GM18868 (cell line): ENCODE data around the gene HK2.

Experiments used
- ATAC-seq: cut with Tn5 transposase; IDR thresholded peaks from one replicate; pipeline ENCODE4 v1.9.1; 2021; ENCODE audit warnings: mild to moderate bottlenecking, moderate library complexity; ENCODE audit not compliant: unreplicated experiment

HK2 gene

DNA sequence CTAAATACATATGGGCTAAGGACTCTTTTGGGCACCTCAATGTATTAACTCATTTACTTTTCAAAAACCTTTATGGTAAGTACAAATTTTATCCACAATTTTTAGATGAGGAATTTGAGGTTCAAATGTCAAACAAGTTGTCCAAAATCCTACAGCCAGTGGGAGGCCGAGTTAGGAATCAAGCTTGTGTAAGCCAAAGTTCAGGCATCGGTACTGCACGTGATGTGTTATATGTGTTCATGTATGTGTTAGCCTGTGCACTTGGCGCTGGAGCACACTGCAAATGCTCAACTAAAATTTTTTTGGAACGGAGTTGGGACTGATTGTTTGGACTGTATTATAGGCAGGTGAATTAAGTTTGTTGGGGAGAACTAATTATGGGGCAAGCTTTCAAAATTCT is 22.7 kb downstream of the HK2 start:
- ATAC-seq, result no peak

DNA sequence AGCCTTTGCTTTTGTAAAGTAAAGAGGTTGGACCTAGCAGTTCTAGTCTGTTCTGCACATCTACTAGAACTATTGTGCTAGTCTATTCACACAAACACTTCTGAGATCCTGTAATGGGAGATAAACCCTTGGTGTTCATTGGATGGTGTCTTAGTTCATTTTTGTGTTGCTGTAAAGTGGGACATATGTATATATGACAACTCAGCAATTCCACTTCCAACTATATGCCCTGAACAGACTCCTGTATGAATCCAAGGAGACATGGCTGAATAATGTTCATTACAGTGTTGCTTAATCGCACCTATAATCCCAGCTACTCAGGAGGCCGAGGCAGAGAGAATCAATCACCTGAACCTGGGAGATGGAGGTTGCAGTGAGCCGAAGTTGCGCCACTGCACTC is 23.3 kb downstream of the HK2 start:
- no peak for ATAC-seq

DNA sequence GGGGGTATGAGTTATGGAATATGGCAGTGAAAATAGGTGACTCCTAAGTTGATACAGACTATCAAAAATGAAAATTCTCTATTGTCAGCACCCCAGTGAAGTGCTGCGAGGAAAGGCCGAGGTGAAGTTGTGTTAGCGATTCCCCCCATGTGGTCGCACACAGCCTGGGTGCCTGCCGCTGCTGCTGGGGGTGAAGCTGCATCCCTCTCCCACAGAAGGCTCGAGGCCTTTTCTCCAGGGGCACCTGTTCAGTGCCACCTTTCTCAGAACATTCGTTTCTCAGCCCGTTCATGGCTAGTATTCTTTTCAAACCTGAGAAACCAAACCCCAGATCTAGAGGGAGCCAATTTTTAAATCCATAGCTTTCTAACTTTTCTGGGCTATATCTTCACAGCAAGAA is 23.8 kb downstream of the HK2 start:
- ATAC-seq, result no peak

DNA sequence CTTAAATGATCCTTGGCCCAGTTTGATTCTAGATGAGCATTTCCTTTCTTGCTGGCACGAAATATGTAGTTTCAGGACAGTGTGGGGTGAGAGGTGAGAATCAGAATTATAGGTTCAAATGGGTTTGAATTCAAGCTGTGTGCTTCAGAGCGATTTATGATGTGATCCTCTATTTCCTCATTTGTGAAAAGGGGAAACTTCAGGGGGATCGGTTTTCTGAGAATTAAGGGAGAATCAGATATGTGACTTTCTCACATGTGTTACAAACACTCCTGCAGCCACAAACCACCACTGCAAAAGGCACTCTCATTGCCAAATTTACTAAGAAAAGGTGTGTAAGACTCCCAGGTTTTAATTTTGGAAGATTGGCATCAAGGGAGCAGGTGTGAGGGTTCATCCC is 24.4 kb downstream of the HK2 start:
- peak; percentile 50 for ATAC-seq

DNA sequence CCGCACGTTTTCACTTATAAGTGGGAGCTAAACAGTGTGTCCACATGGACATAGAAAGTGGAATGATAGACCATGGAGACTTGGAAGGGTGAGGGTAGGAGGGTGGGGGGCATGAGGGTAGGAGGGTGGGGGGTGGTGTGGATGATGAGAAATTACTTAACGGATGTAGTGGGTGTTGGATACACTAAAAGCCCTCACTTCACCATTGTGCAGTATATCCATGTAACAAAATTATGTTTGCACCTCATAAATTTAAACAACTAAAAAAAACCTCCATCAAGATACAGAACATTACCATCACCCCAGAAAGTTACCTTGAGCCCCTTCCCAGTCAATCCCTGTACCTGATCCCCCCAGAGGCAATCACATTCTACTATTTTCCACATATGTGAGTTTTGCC is 26.2 kb downstream of the HK2 start:
- ATAC-seq, result no peak

DNA sequence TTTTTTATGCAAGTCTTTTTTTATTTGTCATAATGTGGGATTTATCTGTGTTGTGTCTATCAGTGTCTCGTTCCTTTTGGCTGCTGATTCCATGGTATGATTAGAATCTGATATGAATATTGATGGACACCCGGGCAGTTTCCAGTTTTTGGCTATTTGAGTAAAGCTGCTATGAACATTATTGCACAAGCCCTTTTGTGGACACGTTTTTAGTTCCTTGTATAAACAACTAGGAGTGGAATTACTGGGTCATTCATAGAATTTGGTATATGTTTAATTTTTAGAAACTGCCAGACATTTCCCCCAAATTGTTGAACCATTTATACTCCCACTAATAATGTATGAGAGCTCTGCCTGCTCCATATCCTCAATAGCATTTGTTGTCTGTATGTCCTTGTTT is 26.6 kb downstream of the HK2 start:
- no peak for ATAC-seq

DNA sequence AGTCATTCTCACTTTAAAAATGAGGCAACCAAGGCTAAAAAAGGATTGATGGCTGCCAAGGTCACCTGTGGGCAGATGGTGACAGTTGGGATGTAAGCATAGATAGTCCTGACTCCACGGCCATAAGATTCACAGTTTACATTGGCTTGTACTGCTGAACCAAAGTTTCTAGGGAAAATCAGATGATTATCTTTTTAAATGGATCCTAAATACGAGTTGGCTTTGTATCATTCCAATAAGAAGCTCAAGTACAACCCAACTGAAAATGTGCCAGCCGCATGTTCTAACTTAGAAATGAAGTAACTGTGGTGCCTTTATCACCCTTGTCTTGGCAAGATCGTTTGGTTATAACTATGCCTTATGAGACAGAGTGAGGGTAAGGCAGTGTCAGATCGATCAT is 27.6 kb downstream of the HK2 start:
- ATAC-seq, result no peak

DNA sequence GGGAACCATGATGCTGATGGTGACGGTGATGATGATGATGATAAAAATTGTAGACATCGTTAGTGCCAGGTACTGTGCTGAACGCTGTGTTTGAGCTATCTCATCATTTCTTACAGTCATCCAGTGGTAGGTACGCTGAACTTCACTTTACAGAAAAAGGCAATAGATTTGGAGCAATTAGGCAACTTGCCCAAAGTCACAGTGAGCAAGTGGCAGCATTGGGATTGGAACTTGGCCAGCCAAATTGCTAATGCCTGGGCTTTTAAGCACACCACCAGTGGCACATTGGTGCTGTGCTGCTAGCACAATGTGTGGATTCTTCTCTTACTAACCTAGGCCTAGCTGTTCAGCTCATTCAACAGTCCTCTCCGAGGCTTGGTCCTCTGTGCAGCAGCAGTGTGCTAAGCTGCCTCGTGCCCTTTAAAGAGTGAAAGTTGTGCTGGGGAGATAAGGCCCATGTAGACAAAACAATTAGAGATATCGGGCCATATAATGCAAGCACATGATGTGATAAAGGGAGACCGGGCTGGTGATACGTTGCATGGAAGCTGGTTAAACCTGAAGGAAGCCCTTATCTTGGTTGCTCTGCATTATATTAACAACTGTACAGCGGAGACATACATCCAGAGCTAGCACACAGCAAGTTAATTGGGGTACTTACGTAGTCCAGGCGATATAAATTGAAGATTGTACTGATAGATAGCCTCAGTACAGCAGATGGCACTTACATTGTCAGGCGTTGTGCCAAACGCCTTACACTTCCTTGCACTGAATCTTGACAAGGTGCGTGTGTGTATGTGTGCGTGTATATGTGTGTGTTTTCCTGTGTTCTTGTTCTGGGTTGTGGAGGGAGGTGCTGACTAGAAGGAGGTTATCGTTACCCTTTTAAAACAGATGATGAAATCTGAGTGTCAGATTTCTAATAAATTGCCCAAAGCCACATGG is 28.4 kb downstream of the HK2 start:
- ATAC-seq, result no peak

DNA sequence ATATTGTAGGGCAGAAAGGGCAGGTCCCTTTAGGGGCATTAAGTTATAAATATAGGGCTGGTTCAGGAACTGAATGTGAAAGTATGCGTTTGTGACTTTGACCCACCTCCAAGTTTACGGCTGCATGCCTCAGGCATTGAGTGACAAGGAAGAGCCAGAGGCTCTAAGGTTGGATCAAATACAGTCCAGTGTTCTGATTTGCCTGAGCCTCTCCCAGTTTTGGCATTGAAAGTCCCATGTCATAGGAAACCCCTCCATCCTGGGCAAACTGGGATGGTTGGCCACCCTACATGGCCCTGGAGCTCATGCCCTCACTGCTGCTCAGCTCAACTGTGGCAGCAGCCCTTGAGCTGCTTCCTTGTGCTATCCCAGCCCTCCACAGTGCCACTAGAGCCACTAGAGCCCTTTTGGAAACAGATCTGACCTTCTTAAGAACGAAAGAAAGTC is 29.9 kb downstream of the HK2 start:
- peak; percentile 52 for ATAC-seq

DNA sequence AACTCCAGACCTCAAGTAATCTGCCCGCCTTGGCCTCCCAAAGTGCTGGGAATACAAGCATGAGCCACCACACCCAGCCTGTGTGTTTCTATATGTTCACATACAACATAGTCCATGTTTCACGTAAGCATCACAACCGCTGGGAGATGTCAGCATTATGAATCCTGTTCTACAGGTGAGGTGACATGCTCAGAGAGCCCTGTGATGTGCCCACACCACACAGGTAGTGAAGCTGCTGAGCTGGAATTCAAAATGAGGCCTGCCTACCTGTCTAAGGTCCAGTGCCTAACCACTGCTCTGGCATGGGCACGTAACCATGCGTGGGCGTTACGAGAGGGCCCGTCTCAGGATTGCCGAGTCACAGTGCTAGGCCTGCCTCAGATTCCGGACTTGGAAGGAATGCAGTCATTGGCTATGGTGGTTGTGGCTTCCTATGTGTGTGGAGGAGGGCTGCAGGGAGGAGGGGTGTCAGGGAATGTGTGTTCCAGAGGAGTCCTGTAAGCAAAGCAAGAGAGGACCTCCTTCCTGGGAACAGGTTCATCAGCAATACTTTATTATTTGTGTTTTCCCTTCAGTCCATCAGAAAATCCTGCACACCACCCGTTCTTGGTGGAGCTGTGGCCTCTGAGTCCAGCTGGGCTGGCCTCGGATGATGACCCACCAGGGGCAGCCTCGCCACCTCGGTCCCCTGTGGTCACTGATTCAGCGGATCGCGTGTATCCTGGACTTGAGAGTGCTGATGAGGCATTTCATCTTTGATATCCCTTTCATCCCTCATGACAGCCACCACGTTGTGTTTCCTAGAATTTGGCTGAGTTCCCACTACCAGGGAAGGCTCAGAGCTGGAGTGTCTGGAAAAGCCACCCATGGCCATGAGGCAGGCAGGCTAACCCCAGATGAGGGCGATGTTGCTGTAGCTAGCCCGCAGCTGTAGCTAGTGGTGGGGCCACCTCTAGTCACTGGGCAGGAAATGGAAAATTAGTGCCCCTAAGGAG is 31.1 kb downstream of the HK2 start:
- ATAC-seq, result no peak

DNA sequence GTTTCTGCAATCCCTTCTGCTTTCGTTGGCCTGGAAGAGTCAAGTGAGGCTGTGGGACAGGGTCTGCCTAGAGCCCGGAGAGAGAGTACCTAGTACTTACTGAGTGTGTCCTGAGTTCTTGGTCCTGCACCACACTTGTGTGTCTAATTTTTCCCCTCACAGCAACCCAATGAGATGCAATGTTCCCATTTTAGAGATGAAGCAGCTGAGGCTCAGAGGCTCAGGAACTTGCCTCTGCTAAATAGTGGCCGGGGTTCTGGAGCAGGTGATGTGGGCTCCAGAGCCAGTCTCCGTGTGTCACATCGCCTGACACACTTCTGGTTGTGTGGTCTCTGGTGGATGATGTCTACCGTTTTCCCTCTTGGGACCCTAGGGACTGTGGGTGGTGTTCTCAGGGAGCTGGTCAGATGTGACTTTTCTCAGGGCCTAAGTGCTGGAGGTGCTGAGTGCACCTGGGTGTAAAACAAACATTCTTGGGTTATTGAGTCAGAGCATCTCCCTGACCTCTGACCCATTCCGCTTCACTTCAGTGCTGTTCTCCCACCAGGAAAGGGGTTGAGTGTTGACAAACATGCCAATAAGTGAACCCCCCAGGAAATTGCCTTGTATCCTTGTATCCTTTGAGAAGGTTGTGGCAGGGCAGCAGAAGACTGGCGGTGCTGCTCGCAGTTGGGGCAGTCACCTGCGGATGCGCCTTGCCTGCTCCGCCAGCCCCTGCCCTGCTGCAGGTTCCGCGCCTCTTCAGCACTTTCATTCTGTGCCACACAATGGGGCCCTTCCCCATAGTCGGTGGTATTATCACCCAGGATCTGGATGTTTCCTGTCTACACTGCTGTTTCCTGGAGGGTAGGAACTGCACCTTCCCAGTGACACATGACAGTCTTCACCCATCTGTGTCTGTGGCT is 32.1 kb downstream of the HK2 start:
- no peak for ATAC-seq

DNA sequence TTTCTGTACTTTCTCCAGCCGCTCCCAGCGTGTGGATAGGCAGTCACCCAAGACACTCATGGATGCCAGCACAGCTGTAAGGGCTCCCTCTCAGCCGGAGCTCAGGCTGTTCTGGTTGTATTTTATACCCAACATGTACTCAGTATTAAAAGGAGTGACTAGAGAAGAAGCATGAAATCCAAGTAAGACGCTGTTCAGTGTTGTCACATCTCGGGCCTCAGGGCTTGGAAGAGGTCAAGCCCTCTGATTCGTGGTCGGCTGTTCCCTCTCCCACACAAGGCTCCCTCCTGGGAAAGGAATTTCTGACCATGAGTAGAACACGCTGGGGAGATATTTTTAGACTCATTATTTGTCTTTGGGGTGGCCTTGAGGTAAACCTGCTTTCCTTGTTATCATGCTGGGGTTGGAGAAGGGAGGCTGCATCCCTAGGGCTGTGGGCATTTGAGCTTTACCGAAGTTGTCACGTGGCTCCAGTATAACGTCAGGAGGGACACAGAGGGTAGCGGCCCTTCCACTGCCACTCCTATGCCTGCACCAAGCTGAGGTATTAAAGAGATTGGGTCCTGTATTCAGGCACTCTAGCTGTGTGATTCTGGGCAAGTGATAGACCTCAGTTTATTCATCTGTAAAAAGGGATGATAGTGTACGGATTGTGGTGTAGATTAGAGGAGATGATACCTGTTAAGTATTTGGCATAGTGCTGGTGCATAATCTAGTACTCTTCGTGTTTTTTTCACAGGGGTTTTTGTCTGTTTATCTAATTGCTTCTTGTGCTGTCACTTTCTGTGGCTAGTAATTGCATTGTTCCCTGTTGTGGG is 34.1 kb downstream of the HK2 start:
- no peak for ATAC-seq

DNA sequence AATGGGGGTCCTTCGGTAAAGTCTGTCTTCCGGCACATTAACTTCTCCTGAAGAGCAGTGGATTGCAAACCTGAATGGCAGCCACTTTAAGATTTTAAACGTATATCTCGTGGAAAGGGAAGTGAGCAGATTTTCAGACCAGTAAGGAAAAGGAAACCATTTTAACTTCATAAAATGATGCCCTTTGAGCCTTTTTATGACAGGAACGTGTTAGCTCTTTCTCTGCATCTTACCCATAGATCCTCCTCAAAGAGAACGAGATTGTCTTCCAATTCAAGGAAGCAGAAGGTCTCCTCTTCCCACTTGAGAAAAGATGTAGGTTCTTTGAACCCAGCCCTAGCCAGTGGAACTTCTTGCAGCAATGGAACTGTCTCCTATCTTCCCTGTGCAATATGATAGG is 35.6 kb downstream of the HK2 start:
- no peak for ATAC-seq

DNA sequence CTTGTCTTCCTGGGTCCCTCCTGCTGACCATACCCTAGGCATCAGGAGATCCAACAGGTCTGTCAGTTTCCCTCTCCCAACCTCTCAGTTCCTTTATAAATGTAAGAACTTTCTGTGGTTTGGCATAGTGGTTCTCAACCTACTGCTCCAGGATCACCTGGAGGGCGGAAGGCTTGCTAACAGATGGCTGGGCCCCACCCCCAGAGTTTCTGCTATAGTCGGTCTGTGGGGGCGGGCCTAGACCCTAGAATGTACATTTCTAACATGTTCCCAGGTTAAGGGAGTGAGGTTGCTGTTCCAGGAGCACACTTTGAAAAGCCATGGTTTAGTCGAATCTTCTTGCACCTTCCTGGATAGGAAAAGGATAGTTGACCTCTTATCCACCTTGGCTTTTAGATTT is 37.0 kb downstream of the HK2 start:
- ATAC-seq, result no peak

DNA sequence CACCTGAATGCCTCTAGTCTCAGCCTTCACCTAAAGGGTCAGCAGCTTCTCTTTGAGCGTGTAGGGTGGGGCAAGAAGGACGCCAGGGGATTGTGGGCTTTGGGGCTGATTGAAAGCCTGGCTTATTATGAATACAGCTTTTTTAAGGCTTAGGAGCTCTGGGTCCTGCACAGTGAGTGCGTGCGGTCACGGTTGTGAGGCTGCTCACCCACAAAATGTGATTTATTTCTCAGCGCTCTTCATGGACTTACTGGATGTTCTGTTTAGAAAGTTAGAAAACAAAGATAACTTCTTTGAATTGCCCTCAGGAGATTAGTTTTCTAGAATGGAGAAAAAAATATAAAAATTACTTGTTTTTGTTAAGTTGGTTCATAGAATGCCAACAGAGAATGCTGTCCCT is 37.5 kb downstream of the HK2 start:
- no peak for ATAC-seq

DNA sequence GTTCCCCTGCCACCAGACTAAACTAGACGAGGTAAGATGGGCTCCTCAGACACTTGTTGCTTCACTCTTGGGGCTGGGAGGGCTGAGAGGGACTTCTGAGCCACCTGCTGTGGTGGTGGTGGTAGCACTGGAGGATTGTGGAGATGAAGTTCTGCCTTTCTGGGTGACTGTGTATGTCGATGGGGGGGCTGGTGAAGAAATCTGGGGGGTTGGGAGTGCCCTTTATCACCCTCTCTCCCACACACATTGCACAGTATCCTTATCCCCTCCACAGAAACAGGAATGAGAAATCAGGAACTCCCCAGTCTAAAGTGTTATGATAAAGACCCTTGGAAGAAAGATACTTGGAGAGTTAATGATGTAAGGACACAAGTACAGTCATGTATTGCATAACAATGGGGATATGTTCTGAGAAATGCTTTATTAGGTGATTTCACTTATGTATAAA is 38.5 kb downstream of the HK2 start:
- no peak for ATAC-seq

DNA sequence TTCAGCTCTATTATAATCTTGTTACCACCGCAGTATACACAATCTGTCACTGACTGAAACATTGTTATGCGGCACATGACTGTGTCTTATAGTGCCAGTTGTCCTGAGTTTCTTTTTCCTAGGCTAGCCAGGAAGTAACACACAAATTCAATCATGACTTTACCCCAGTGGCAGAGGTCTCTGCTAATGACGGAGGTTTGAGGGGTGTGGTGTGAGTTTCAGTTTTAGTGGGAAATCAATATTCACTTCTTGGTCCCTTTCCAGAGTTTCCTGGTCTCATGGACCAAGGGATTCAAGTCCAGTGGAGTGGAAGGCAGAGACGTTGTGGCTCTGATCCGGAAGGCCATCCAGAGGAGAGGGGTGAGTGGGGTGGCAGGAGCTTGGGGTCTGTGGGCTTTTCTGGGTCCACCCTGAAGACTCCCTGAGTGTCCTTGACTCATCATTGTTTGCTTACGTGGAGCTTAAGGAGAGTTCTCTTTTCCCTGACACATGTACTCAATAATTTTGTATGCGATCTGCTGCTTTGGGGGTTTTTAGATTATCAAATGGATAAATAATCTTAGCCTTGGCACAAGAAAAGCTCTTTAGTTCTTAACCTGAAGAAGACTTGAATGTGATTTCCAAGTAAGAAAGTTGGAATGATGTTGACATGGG is 39.2 kb downstream of the HK2 start:
- ATAC-seq, result no peak

DNA sequence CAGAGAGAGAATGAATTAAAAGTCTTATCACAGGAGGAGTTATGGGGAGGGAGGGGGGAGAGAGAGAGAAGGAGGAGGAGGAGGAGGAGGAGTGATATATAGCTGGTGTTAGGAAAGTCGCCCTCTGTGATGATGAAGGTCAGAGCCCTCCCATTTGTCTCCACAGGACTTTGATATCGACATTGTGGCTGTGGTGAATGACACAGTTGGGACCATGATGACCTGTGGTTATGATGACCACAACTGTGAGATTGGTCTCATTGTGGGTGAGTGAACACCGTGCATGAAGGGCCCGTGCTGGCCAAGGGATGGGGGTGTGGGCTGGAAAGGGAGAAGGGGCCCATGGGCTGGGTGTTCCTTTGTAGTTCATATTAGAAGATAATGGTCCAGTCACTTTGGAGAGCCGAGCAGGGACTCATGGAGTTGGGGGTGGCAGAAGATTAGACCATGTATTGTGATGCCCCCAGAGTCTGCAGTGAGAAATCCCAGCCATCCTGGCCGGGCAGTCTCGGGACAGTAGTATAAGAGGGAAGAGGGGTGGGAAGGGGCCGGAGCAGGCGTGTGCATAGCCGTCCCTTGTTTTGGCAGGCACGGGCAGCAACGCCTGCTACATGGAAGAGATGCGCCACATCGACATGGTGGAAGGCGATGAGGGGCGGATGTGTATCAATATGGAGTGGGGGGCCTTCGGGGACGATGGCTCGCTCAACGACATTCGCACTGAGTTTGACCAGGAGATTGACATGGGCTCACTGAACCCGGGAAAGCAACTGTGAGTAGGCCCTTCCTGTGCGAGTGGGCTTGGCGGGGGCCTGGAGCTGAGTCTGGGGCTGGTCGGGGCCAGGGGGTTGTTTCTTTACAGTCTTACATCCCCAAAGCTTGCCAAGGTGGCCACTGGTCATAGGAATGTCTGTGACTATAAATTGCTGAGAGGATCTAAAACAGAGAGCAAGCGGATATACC is 40.0 kb downstream of the HK2 start:
- no peak for ATAC-seq
